HL-60/S4 (cell line): ENCODE measurements around the gene OR52J3.

Experiments used
- in situ Hi-C: fragments of 300-500 bp; cut with MboI; formaldehyde crosslinking; loops from 2 replicates; pipeline ENCODE4 v1.14.3; 2022; ENCODE audit warnings: low sequenced_read_pairs

The OR52J3 gene

GRCh38 chr11:5092821-5093585 lies 46.7 kb downstream of the OR52J3 start:
- in situ Hi-C loops = no loop called here

GRCh38 chr11:5096011-5096410 lies 49.7 kb downstream of the OR52J3 start:
- in situ Hi-C loops = no loop called here
